HG03060 (cell line): Measurements from ENCODE around the gene BHLHE23.
"Not testable (repeated sequence)": the region's sequence is repeated elsewhere in the genome, so short reads cannot be mapped to it uniquely, and the experiment has no call there.

Experiments used
- ATAC-seq: cut with Tn5 transposase; IDR thresholded peaks from one replicate; pipeline ENCODE4 v1.9.1; 2021; ENCODE audit warnings: low read depth, moderate number of reproducible peaks; ENCODE audit not compliant: unreplicated experiment

Gene BHLHE23

GRCh38 chr20:62962891-62963613 lies 43.7 kb downstream of the BHLHE23 start:
- ATAC-seq, result no peak

- ATAC-seq, result no peak
Measured at GRCh38 chr20:62962221-62962879, 44.4 kb downstream of the BHLHE23 start.

GRCh38 chr20:62961799-62962198 lies 45.0 kb downstream of the BHLHE23 start:
- ATAC-seq, result no peak

GRCh38 chr20:62961310-62961783 lies 45.4 kb downstream of the BHLHE23 start:
- ATAC-seq, result no peak

- not testable (repeated sequence) for ATAC-seq
Measured at GRCh38 chr20:62960446-62961309, 46.1 kb downstream of the BHLHE23 start.

- no peak for ATAC-seq
Measured at GRCh38 chr20:62959998-62960436, 46.7 kb downstream of the BHLHE23 start.

- ATAC-seq, result no peak
Measured at GRCh38 chr20:62959101-62959971, 47.4 kb downstream of the BHLHE23 start.

- no peak for ATAC-seq
Measured at GRCh38 chr20:62958388-62959100, 48.2 kb downstream of the BHLHE23 start.

- no peak for ATAC-seq
Measured at GRCh38 chr20:62957136-62958117, 49.3 kb downstream of the BHLHE23 start.

- ATAC-seq, result no peak
Measured at GRCh38 chr20:62956387-62957135, 50.2 kb downstream of the BHLHE23 start.
